KMS-11 (cell line): Measurements from ENCODE around the gene RAB6B.

Experiments used
- H2AFZ ChIP-seq: fragments of 200-600 bp; sonication (generic); 2 replicates; pipeline ENCODE4 v1.6.1; 2016; ENCODE audit warnings: antibody characterized with exemption, mixed run types, low read depth
- H3K27ac ChIP-seq: fragments of 200-600 bp; sonication (generic); 2 replicates; pipeline ENCODE4 v1.6.1; 2016; ENCODE audit warnings: mild to moderate bottlenecking, mixed run types
- H3K27me3 ChIP-seq: fragments of 200-600 bp; sonication (generic); 2 replicates; pipeline ENCODE4 v1.6.1; 2017; ENCODE audit warnings: mild to moderate bottlenecking, low read depth, mixed run types, moderate library complexity; ENCODE audit not compliant: insufficient read depth
- H3K36me3 ChIP-seq: fragments of 200-600 bp; sonication (generic); 2 replicates; pipeline ENCODE4 v1.6.1; 2017; ENCODE audit warnings: mild to moderate bottlenecking, mixed run types; ENCODE audit not compliant: insufficient read depth
- H3K4me1 ChIP-seq: fragments of 200-600 bp; sonication (generic); 2 replicates; pipeline ENCODE4 v1.6.1; 2016; ENCODE audit warnings: mild to moderate bottlenecking, low read depth, mixed run types; ENCODE audit not compliant: poor library complexity, severe bottlenecking
- H3K4me2 ChIP-seq: fragments of 200-600 bp; sonication (generic); 2 replicates; pipeline ENCODE4 v1.7.0; 2016; ENCODE audit warnings: mild to moderate bottlenecking, mixed run types
- H3K4me3 ChIP-seq: fragments of 200-600 bp; sonication (generic); IDR thresholded peaks from 2 replicates; pipeline ENCODE4 v1.6.1; 2017; ENCODE audit warnings: low read depth, low read length, mixed read lengths; ENCODE audit not compliant: insufficient read depth
- H3K79me2 ChIP-seq: fragments of 200-600 bp; sonication (generic); 2 replicates; pipeline ENCODE4 v1.6.1; 2016; ENCODE audit warnings: low read depth, mixed run types; ENCODE audit not compliant: insufficient read depth
- H3K9ac ChIP-seq: fragments of 200-600 bp; sonication (generic); 2 replicates; pipeline ENCODE4 v1.6.1; 2016; ENCODE audit warnings: mild to moderate bottlenecking, mixed run types
- H4K20me1 ChIP-seq: fragments of 200-600 bp; sonication (generic); 2 replicates; pipeline ENCODE4 v1.6.1; 2016; ENCODE audit warnings: mild to moderate bottlenecking, mixed run types; ENCODE audit not compliant: insufficient read depth
- CTCF ChIP-seq: fragments of 200-600 bp; sonication (generic); conservative IDR thresholded peaks from 2 replicates; pipeline ENCODE4 v1.6.1; 2017; ENCODE audit warnings: low read depth, mild to moderate bottlenecking, antibody characterized with exemption, low read length, moderate library complexity, mixed read lengths

RAB6B gene

DNA sequence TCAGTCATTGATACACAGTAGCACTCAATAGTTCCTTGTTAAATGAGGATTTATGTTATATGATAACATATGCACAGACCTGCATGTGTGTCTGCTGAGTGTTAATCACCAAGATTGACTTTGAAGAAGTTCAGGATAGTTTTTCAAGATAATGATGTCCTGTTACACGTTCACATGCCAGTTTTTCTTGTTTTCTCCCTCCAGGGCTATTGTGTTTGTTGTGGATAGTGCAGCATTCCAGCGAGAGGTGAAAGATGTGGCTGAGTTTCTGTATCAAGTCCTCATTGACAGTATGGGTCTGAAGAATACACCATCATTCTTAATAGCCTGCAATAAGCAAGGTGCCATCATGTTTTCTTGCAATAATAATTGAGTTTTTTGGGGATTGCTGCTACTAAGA lies 80.3 kb downstream of the RAB6B start:
- no peak for TF ChIP-seq CTCF
- Histone ChIP-seq H3K36me3 (peaks cover 9% of the 10 kb centered on the region; the same call in 1 of the 2 replicates), H3K4me1 (peaks cover 17% of the 10 kb centered on the region), H3K79me2 (no peaks in the 10 kb centered on the region; the same call in 1 of the 2 replicates), H3K9ac (no peak overlapping the region), H4K20me1 (no peaks in the 10 kb centered on the region), H3K27ac (no peak overlapping the region), H3K27me3 (no peaks in the 10 kb centered on the region), H2AFZ (no peak overlapping the region), H3K4me2 (no peak overlapping the region), H3K4me3 (no peak overlapping the region)

DNA sequence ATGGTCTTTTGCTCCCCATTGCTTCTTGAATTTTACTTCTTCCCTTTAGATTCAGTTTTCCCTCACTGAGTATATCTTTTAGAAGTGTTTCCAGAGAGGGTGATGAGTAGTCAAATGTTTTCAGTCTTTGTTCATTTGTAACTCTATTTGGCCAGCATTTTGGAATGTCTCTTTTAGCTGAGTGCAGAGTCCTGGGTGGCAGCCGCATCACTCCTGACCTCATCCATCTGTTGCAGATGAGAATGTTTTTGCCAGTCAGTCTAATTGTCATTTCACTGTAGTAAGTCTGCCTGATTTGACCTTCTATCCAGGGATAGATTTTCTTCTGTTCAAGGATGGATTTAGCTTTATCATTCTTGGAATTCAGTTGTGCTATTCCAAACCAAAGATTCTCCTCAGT lies 82.8 kb downstream of the RAB6B start:
- TF ChIP-seq CTCF = no peak
- peaks cover 9% of the 10 kb centered on the region; the same call in 1 of the 2 replicates for H3K36me3 ChIP-seq

DNA sequence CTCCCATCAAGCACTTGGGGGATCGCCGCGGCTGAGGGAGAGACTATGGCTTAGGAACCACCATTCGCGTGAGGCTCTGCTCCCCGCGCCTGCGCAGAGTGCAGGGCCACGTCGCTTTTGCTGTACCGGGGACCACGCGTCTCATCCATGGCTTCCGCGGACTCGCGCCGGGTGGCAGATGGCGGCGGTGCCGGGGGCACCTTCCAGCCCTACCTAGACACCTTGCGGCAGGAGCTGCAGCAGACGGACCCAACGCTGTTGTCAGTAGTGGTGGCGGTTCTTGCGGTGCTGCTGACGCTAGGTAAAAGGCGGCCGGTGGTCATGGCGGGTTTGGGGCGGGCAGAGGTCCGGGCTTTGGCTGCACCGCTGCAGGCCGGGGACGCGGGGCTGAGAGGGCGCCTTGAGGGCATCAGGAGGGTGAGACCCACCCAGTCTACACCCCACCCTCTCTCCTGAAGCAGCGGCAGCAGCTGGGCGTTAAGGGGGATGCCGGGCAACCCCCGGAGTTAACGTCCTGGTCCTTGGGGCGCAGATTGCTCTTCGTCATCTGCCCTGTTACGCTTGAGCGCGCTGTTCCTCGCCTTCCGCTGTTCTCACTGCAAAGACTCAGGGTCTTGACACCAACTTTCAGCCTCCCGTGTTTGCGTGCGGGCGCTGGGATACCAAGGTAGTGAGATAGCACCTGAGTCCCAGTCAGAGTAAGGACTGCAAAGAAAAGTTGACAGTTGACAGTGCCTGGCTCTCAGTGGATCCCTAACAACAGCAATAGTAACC lies 89.8 kb downstream of the RAB6B start, which contains the start of gene SRPRB:
Gene SRPRB (plus strand): TSS at position 114 of the 774 bp plus-strand sequence. CDS start 34 bp downstream, at position 148.
- peak within 1 kb of the TSS; percentile 94 for H3K4me3 ChIP-seq
- peak within 1 kb of the TSS; percentile 99 for H3K4me2 ChIP-seq
- no peaks in the 10 kb centered on the region for H3K27me3 ChIP-seq
- peak within 1 kb of the TSS; percentile 69 for H3K27ac ChIP-seq
- H3K36me3 ChIP-seq = peaks cover 6% of the 10 kb centered on the region; the same call in 1 of the 2 replicates
- peak within 1 kb of the TSS; percentile 100 for H2AFZ ChIP-seq
- TF ChIP-seq CTCF = no peak
- no peaks in the 10 kb centered on the region for H4K20me1 ChIP-seq
- peak within 1 kb of the TSS; percentile 92 for H3K9ac ChIP-seq
- peaks cover 33% of the 10 kb centered on the region for H3K4me1 ChIP-seq
- H3K79me2 ChIP-seq = peaks cover 43% of the 10 kb centered on the region

More for the DNA sequence above, 82.8 kb downstream of the RAB6B start:
- Histone ChIP-seq H3K27me3 (no peaks in the 10 kb centered on the region), H3K4me1 (peaks cover 20% of the 10 kb centered on the region), H3K9ac (no peak overlapping the region), H2AFZ (no peak overlapping the region), H3K4me2 (no peak overlapping the region), H3K27ac (no peak overlapping the region), H3K4me3 (no peak overlapping the region), H3K79me2 (peaks cover 21% of the 10 kb centered on the region; the same call in 1 of the 2 replicates), H4K20me1 (no peaks in the 10 kb centered on the region)

DNA sequence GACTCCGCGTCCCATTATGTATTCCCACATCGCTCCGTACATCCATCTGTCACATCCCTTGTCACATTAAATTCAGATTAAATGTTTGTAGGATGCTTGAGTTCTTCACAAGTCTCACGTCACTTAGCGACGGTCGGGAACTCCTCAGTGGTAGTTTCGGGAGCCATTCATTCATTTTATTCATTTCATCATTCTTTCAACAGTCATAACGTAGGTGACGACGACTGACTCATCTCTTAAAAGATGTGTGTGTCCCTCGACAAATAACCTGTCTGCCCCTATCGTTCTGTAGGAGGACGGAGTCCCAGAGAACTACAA lies 90.3 kb downstream of the RAB6B start:
- no peaks in the 10 kb centered on the region for H4K20me1 ChIP-seq
- H2AFZ ChIP-seq = peak overlapping the region; percentile 100
- peak overlapping the region; percentile 92; the same call in 1 of the 2 replicates for H3K9ac ChIP-seq
- H3K27me3 ChIP-seq = no peaks in the 10 kb centered on the region
- H3K79me2 ChIP-seq = peaks cover 43% of the 10 kb centered on the region
- TF ChIP-seq CTCF = no peak
- H3K4me3 ChIP-seq = peak overlapping the region; percentile 94
- H3K4me2 ChIP-seq = peak overlapping the region; percentile 99
- peaks cover 32% of the 10 kb centered on the region for H3K4me1 ChIP-seq
- no peak overlapping the region for H3K27ac ChIP-seq
- H3K36me3 ChIP-seq = peaks cover 5% of the 10 kb centered on the region; the same call in 1 of the 2 replicates
